K562 (cell line): ENCODE data around the gene ASB15.

Experiments
- AFF4 ChIP-seq: sonication (generic); formaldehyde crosslinking; IDR thresholded peaks from 2 replicates; pipeline ENCODE4 v1.8.0; 2023; ENCODE audit warnings: mild to moderate bottlenecking, missing genetic modification reagents
- ARID2 ChIP-seq: fragments of 450-650 bp; IDR thresholded peaks from 2 replicates; pipeline ENCODE4 v1.6.1; 2017; ENCODE audit warnings: antibody characterized with exemption, mild to moderate bottlenecking
- CTCF ChIP-seq, 3 experiments: IDR thresholded peaks in 2 of 3; conservative IDR thresholded peaks in 1 of 3; 2 replicates each; pipeline ENCODE4 v1.5.1; 2011 to 2012; ENCODE audit warnings: low read length in 3 of 3, mild to moderate bottlenecking in 3 of 3, control low read depth in 2 of 3, improper control_type of control experiment in 1 of 3, inconsistent platforms in 1 of 3, low read depth in 1 of 3, mixed read lengths in 1 of 3, moderate library complexity in 1 of 3; ENCODE audit not compliant: insufficient read depth in 2 of 3
- FOS ChIP-seq: IDR thresholded peaks from 3 replicates; pipeline ENCODE4 v1.6.1; 2011; ENCODE audit not compliant: insufficient read length; ENCODE audit errors: extremely low read depth
- FOXP4 ChIP-seq: sonication (generic); formaldehyde crosslinking; IDR thresholded peaks from 2 replicates; pipeline ENCODE4 v1.8.0; 2022; ENCODE audit warnings: mild to moderate bottlenecking, missing genetic modification reagents, borderline replicate concordance
- HDAC6 ChIP-seq: IDR thresholded peaks from 2 replicates; pipeline ENCODE4 v1.6.1; 2012; ENCODE audit warnings: low read depth, mild to moderate bottlenecking, control low read depth, inconsistent platforms, low read length, moderate library complexity
- HMGXB4 ChIP-seq: sonication (generic); formaldehyde crosslinking; IDR thresholded peaks from 2 replicates; pipeline ENCODE4 v1.8.1; 2023; ENCODE audit warnings: mild to moderate bottlenecking, missing genetic modification reagents
- OTX1 ChIP-seq: fragments of 450-650 bp; formaldehyde crosslinking; IDR thresholded peaks from 2 replicates; pipeline ENCODE4 v1.4.0; 2022; ENCODE audit warnings: mild to moderate bottlenecking
- ZBTB26 ChIP-seq: fragments of 450-650 bp; formaldehyde crosslinking; IDR thresholded peaks from 2 replicates; pipeline ENCODE4 v1.4.0; 2022; ENCODE audit warnings: missing genetic modification characterization

GRCh38 chr7:123640583-123640982 is 39.0 kb downstream of the ASB15 start:
- TF ChIP-seq CTCF (IDR thresholded peaks at IDR 0.05 in 2 of 3, conservative IDR thresholded peaks at IDR 0.05 in 1 of 3; ENCODE audit: insufficient read depth in 2 of 3, low read depth in 1 of 3, low read length in 3 of 3), result no peak
- TF ChIP-seq HDAC6, result no peak
- no peak for TF ChIP-seq OTX1 (CRISPR knock-in tag)
- TF ChIP-seq AFF4, result no peak
- TF ChIP-seq HMGXB4 (CRISPR knock-in tag), result no peak
- TF ChIP-seq FOXP4 (CRISPR knock-in tag), result no peak
- no peak for TF ChIP-seq FOS
- no peak for TF ChIP-seq ARID2
- TF ChIP-seq ZBTB26, result no peak
